ENCODE results near the gene PTPRN. TPM values are rescaled to one million over a fixed set of nuclear protein-coding genes. Genes with fewer than 3 reads are reported as not detected.
A peak's percentile ranks its signal among the peaks of the same experiment; 100 is the strongest.

Gene PTPRN
- polyA plus RNA-seq, 4 donors = 0.16 to 0.57 (median 0.22) TPM

DNA sequence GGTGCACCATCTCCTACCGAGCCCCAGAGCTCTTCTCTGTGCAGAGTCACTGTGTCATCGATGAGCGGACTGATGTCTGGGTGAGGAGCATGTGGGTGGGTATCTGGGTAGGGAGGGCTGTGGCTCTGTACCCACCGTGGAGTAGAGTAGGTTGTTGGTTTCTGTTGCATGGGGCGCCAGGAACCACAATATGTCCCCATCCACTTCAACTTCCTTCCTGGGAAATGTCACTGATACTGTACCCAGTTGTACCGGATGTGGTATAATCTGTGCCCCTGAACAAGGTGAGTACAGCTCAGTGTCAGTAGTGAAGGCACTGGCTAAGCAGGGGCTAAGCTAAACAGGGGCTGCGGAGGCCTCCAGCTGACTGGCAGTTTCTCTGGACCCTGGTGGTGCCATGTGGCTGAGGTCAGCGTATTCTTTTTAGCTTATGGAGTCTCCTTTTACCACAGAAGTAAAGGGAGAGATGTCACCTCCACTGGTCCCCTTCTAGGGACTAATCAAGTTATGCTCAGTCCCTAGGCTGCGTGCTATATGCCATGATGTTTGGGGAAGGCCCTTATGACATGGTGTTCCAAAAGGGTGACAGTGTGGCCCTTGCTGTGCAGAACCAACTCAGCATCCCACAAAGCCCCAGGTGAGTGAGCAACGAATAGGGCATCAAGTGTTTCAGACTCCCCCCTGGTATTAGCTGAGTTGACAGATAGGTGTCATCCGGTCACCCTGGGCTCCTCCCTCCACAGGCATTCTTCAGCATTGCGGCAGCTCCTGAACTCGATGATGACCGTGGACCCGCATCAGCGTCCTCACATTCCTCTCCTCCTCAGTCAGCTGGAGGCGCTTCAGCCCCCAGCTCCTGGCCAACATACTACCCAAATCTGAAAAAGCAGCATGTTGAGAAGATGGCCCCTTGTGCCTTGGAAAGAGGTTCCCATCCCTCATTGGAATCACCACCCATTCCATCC lies 61.2 kb downstream of the PTPRN start:
- no peak for DNase-seq (ENCODE audit: low read depth in 4 of 4, low spot score in 2 of 4)

- no peak for DNase-seq (ENCODE audit: low read depth in 4 of 4, low spot score in 2 of 4)
Measured at GRCh38 chr2:219246559-219246958, 62.6 kb downstream of the PTPRN start.

DNA sequence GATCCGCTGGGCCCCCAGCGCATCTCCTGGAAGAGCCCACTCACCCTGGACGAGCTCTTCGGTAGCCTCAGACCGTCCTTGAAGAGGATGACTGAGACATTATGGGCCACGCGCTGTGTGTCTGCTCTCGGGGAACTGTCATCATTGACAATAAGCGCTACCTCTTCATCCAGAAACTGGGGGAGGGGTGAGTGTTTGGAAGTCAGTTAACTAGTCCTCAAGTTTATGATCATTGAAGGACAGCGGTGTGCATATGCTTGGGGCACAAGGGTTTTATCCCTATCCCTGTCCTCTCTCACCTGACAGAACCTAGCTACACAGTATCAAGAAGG lies 63.3 kb downstream of the PTPRN start:
- DNase-seq (ENCODE audit: low read depth in 4 of 4, low spot score in 2 of 4) = no peak

DNA sequence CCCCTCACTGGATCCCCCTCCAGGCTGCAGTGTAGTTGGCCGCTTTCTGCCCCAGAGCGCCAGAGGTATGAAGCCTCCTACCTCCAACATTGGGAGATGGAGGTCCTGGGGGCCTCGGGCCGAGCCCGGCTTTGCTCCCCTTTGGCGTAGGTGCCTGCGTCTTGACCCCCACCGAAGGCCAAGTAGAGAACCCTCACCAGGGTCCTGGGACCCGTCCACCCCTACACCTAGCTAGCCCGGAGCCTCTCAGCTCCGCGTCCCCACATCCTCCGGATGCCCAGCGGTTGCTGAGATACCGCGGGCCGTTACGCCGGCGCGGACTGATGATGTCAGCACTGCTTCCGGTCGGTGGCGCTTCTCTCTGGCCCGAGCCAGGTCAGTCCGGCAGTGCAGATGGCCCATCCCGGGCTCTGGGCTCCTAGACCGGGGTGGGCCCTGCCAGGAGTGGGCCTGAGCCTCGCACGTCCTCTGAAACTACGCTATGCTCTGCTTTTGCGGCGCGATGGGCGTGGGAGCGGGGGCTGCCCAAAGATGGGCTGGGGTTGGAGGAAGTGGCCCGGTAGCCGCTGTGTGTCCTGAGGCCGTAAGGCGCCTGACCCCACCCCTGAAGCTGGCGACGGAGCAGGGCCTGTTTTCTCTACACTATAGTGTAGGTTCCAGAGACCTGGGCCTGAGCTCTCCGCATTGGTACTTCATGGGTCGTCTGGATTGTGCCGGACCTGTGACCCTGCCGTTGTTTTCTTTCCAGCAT lies 63.9 kb downstream of the PTPRN start, which contains the start of the genes GLB1L and STK16:
TSS of gene GLB1L (minus strand) at position 297 of the 751 bp plus-strand sequence. CDS start 1,871 bp downstream, outside the sequence.
TSS of gene STK16 (plus strand) at position 332 of the 751 bp plus-strand sequence. CDS start 521 bp downstream, outside the sequence.
- DNase-seq (ENCODE audit: low read depth in 4 of 4, low spot score in 2 of 4) = peak; percentile 83 to 92 (median 88)

DNA sequence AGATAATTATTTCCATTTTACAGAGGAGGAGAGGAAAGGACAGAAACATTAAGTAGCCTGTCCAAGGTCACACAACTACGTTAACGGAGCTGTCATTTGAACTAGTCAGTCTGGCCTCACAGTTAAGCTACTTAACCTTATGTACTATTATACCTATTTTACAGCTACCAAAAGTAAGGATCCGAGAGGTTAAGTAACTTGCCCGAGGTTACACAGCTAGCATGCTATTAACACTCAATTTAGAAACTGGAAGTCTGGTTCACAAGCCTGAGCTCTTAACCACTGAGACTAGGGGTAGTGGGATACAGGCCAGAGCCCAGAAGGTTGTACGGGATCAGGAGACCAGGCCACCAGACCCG lies 64.4 kb downstream of the PTPRN start:
- DNase-seq (ENCODE audit: low read depth in 4 of 4, low spot score in 2 of 4) = no peak

DNA sequence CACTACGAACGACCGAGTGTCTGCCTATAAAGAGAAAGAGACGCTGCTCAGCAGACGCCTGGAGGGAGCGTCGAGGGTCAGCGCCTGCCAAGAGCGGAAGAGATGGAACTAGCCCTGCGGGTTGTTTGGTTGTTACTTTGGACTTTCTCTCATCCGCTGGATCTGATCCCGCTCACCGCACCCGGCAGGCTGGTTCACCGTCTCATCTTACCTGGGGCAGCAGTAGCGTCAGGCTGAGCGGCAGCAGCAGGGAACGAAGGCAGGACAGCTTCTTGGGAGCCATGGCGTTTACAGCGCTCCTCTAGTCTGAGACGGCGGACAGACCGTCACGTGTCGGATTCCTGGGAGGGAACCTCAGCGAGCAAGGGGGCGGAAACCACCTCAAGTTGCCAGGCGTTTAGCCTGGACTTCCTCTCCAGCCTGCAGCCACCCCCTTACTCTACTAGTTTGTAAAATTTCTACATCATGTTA lies 65.9 kb downstream of the PTPRN start:
- DNase-seq (ENCODE audit: low read depth in 4 of 4, low spot score in 2 of 4) = no peak

Other genes starting within 250 kb of the PTPRN start
- gene IHH, start 248.5 kb downstream of the PTPRN start, polyA plus RNA-seq (ENCODE audit: insufficient read length in 4 of 4) = 1 to 10 TPM; 1.7 to 2.7 (median 1.8) TPM
- gene NHEJ1, start 148.6 kb downstream of the PTPRN start, polyA plus RNA-seq (ENCODE audit: insufficient read length in 4 of 4) = 10 to 100 TPM; 17.5 to 20.3 (median 19.8) TPM
- gene SLC23A3, start 139.4 kb downstream of the PTPRN start, polyA plus RNA-seq (ENCODE audit: insufficient read length in 4 of 4) = 10 to 100 TPM; 10.8 to 30.1 (median 20.6) TPM
- 10 to 100 TPM; 61.9 to 75.0 (median 65.2) TPM for gene CNPPD1, start 132.5 kb downstream of the PTPRN start, polyA plus RNA-seq (ENCODE audit: insufficient read length in 4 of 4)
- 100 to 1,000 TPM; 106 to 125 (median 120) TPM for gene RETREG2, start 131.1 kb downstream of the PTPRN start, polyA plus RNA-seq (ENCODE audit: insufficient read length in 4 of 4)
- gene ZFAND2B, start 102.6 kb downstream of the PTPRN start, polyA plus RNA-seq (ENCODE audit: insufficient read length in 4 of 4) = 10 to 100 TPM; 34.0 to 51.5 (median 43.8) TPM
- gene ABCB6, start 90.4 kb downstream of the PTPRN start, polyA plus RNA-seq (ENCODE audit: insufficient read length in 4 of 4) = 10 to 100 TPM; 34.8 to 50.4 (median 35.0) TPM
- 10 to 100 TPM; 39.7 to 46.4 (median 42.8) TPM for gene ATG9A, start 79.8 kb downstream of the PTPRN start, polyA plus RNA-seq (ENCODE audit: insufficient read length in 4 of 4)
- 10 to 100 TPM; 36.0 to 86.5 (median 60.2) TPM for gene ANKZF1, start 79.6 kb downstream of the PTPRN start, polyA plus RNA-seq (ENCODE audit: insufficient read length in 4 of 4)
- 10 to 100 TPM; 16.5 to 24.9 (median 24.1) TPM for gene GLB1L, start 64.0 kb downstream of the PTPRN start, polyA plus RNA-seq (ENCODE audit: insufficient read length in 4 of 4)
- gene STK16, start 63.9 kb downstream of the PTPRN start, polyA plus RNA-seq (ENCODE audit: insufficient read length in 4 of 4) = 10 to 100 TPM; 37.9 to 44.0 (median 41.0) TPM
- gene TUBA4B, start 56.2 kb downstream of the PTPRN start, polyA plus RNA-seq (ENCODE audit: insufficient read length in 4 of 4) = under 1 TPM; 0.49 to 0.94 (median 0.86) TPM
- 10 to 100 TPM; 31.7 to 39.1 (median 33.6) TPM for gene TUBA4A, start 55.5 kb downstream of the PTPRN start, polyA plus RNA-seq (ENCODE audit: insufficient read length in 4 of 4)
- 10 to 100 TPM; 68.5 to 91.1 (median 75.5) TPM for gene DNAJB2, start 30.0 kb downstream of the PTPRN start, polyA plus RNA-seq (ENCODE audit: insufficient read length in 4 of 4)
- not detected for gene RESP18, start 23.3 kb upstream of the PTPRN start, polyA plus RNA-seq (ENCODE audit: insufficient read length in 4 of 4)
- 10 to 100 TPM; 54.3 to 73.8 (median 69.2) TPM for gene DNPEP, start 78.5 kb upstream of the PTPRN start, polyA plus RNA-seq (ENCODE audit: insufficient read length in 4 of 4)
- gene DES, start 109.0 kb upstream of the PTPRN start, polyA plus RNA-seq (ENCODE audit: insufficient read length in 4 of 4) = 1 to 10 TPM; 7.4 to 9.3 (median 8.1) TPM
- 10 to 100 TPM; 10.7 to 18.1 (median 14.7) TPM for gene SPEG, start 125.4 kb upstream of the PTPRN start, polyA plus RNA-seq (ENCODE audit: insufficient read length in 4 of 4)
- 10 to 100 TPM; 32.8 to 41.9 (median 37.8) TPM for gene GMPPA, start 189.5 kb upstream of the PTPRN start, polyA plus RNA-seq (ENCODE audit: insufficient read length in 4 of 4)
- gene ASIC4, start 205.1 kb upstream of the PTPRN start, polyA plus RNA-seq (ENCODE audit: insufficient read length in 4 of 4) = under 1 TPM; 0.10 to 0.33 (median 0.17) TPM
- 10 to 100 TPM; 27.8 to 51.8 (median 34.8) TPM for gene CHPF, start 234.4 kb upstream of the PTPRN start, polyA plus RNA-seq (ENCODE audit: insufficient read length in 4 of 4)
- 1 to 10 TPM; 2.7 to 5.0 (median 3.6) TPM for gene TMEM198, start 234.6 kb upstream of the PTPRN start, polyA plus RNA-seq (ENCODE audit: insufficient read length in 4 of 4)